Ovary (tissue), 3 donors: ENCODE results near the gene RGS17.

Source experiments
- CTCF ChIP-seq, 3 donors: fragments of 450-650 bp in 2 of 3; fragments of 200-600 bp in 1 of 3; IDR thresholded peaks; one replicate each; pipeline versions ENCODE4 v1.5.1 to v1.8.0; 2016 to 2022; ENCODE audit warnings: antibody characterized with exemption in 3 of 3, mild to moderate bottlenecking in 1 of 3
- EP300 ChIP-seq: sonication (generic); formaldehyde crosslinking; IDR thresholded peaks from one replicate; pipeline ENCODE4 v1.6.1; 2017; ENCODE audit warnings: antibody characterized with exemption
- POLR2A ChIP-seq: fragments of 450-650 bp; IDR thresholded peaks from one replicate; pipeline ENCODE4 v1.6.1; 2017; ENCODE audit warnings: antibody characterized with exemption, mild to moderate bottlenecking, moderate library complexity
- donor health status: DM: no; HTN: no; CAD: no.

GRCh38 chr6:153031335-153031955, 99.6 kb downstream of the RGS17 start:
- TF ChIP-seq CTCF (IDR thresholded peaks at IDR 0.05), result no peak
- TF ChIP-seq POLR2A, result no peak
- no peak for TF ChIP-seq EP300
